NCI-H187 (cell line): ENCODE data around the gene FGF12.

Experiments used
- DNase-seq, 2 experiments: peaks; one replicate each; lab custom pipeline; 2025; lab: John Stamatoyannopoulos, UW

Gene FGF12

DNA sequence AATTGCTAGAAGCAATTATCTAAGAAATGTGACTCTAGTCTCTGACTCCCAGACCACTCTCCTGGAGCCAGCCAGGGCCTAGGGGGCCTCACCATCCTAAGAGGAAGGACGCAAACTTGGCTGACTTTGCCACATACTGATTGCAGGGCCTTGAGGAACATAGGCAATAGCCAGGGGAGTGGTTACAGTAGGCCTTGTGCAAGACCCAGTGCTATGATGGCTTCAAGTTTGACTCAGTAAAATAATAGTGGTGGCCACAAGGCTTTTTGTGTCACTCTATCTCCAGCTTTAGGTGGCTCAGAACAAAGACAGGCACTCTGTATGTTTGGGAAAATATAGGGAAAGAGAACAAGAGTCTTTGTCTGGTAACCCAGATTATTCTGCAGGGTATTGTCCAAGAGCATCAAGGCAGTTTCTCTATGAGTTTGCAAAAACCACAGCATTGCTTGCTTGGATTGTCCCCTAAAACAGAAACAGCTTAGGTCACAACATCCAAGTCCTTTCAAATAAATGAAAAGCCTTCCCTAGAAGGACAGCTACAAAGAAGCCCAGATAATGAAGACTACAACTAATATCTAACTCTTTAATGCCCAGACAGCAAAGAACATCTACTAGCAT is 634.8 kb downstream of the FGF12 start:
- no peak for DNase-seq

GRCh38 chr3:192091831-192092230 is 635.5 kb downstream of the FGF12 start:
- DNase-seq: no peak

DNA sequence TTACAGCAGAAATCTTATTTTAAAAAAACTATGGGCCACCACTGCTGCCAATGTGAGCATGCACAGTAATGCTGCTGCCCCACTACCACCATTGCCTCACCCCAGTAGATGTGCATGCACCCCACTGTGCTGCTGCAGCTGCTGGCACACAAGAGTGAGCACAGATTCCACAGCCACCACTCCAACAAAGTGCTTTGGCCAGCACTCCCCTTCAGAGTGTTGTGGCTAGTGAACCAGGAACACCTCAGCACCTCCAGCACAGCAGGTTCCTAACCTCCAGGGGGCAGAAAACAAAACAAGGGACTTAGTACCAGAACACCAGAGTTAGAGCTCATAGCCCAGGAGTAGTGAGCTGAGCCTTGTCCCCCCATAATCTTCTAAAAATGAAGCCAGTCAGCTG is 636.8 kb downstream of the FGF12 start:
- no peak for DNase-seq
